VCaP (cell line): ENCODE results near the gene ANKRD2.

Experiments used
- H3K27ac ChIP-seq: fragments of 450-650 bp; 2 replicates; pipeline ENCODE4 v1.5.1; 2017
- CTCF ChIP-seq: fragments of 450-650 bp; conservative IDR thresholded peaks from 2 replicates; pipeline ENCODE4 v1.5.1; 2017; ENCODE audit warnings: mild to moderate bottlenecking, moderate library complexity

Gene ANKRD2

GRCh38 chr10:97540669-97541500, 31.7 kb upstream of the ANKRD2 start:
- no peak for TF ChIP-seq CTCF
- no peak overlapping the region for H3K27ac ChIP-seq

- no peak overlapping the region for H3K27ac ChIP-seq
- no peak for TF ChIP-seq CTCF
These were observed 30.2 kb upstream of the ANKRD2 start for GRCh38 chr10:97542169-97543024.

- TF ChIP-seq CTCF = no peak
- H3K27ac ChIP-seq = no peak overlapping the region
These were observed 29.5 kb upstream of the ANKRD2 start for GRCh38 chr10:97543025-97543546.

GRCh38 chr10:97546456-97547270, 25.9 kb upstream of the ANKRD2 start:
- TF ChIP-seq CTCF = no peak
- no peak overlapping the region for H3K27ac ChIP-seq

- H3K27ac ChIP-seq = no peak overlapping the region
- TF ChIP-seq CTCF = no peak
These were observed 25.3 kb upstream of the ANKRD2 start for GRCh38 chr10:97547271-97547600.

GRCh38 chr10:97547962-97548361, 24.6 kb upstream of the ANKRD2 start:
- no peak overlapping the region for H3K27ac ChIP-seq
- no peak for TF ChIP-seq CTCF
